ENCODE data around the gene SAPCD1.

- no peak for TF ChIP-seq EP300 (IDR thresholded peaks at IDR 0.05)
- no peak for TF ChIP-seq CTCF (IDR thresholded peaks at IDR 0.05)
- TF ChIP-seq POLR2A (IDR thresholded peaks at IDR 0.05): no peak
Measured at GRCh38 chr6:31775633-31776484, 13.4 kb downstream of the SAPCD1 start.
